GM12878 (cell line): ENCODE results near the gene TMUB1. TPM values are rescaled to one million over a fixed set of nuclear protein-coding genes. Genes with fewer than 3 reads are reported as not detected.

Source experiments
- ATAC-seq: fragments of 200-7000 bp; cut with Tn5 transposase; 3 replicates; pipeline ENCODE4 v1.9.1; 2020; ENCODE audit warnings: mild to moderate bottlenecking, moderate library complexity
- BruUV-seq: library from RNA; stranded (reverse); fragments of 400-500 nt; replicated peaks from 2 replicates; lab custom pipeline; 2021; lab: Mats Ljungman, UMichigan
- CTCF ChIA-PET: fragments of 300-600 bp; sonication (Branson Sonifier 250); formaldehyde crosslinking; extraction: SDS; loops from one replicate; lab custom pipeline; 2021; ENCODE audit warnings: inconsistent platforms; lab: Yijun Ruan, JAX
- POLR2A ChIA-PET: fragments of 350-600 bp; formaldehyde crosslinking; extraction: SDS; loops from one replicate; lab custom pipeline; 2021; ENCODE audit warnings: inconsistent platforms; lab: Charles Lee
- RAD21 ChIA-PET: fragments of 300-600 bp; sonication (Branson Sonifier 250); formaldehyde crosslinking; loops from one replicate; lab custom pipeline; 2023; ENCODE audit warnings: antibody characterized with exemption; ENCODE audit not compliant: unreplicated experiment; lab: Charles Lee
- SMC1A ChIA-PET: fragments of 300-600 bp; sonication (Branson Sonifier 250); formaldehyde crosslinking; loops from one replicate; lab custom pipeline; 2023; ENCODE audit not compliant: unreplicated experiment, uncharacterized antibody; lab: Charles Lee
- DNase-seq: peaks from one replicate; pipeline ENCODE4 v3.0.0-alpha.2; 2011; ENCODE audit warnings: low read depth, low spot score
- FAIRE-seq: peaks from 3 replicates; lab custom pipeline; 2011; peaks lifted over from hg19 to GRCh38; lab: Jason Lieb, UNC
- H2AFZ ChIP-seq: 2 replicates; pipeline ENCODE4 v1.6.0; 2011; ENCODE audit warnings: low read depth, low read length, control low read depth; ENCODE audit not compliant: control insufficient read depth
- H3K27ac ChIP-seq: 2 replicates; pipeline ENCODE4 v1.5.1; 2011; ENCODE audit warnings: control low read depth; ENCODE audit not compliant: control insufficient read depth, insufficient read depth
- H3K27me3 ChIP-seq, 2 experiments: replicated peaks in 1 of 2; 2 replicates each; pipeline versions ENCODE4 v1.6.0 to v1.6.1; 2011; ENCODE audit warnings: low read length in 1 of 2; ENCODE audit not compliant: control insufficient read depth in 2 of 2, insufficient read depth in 2 of 2
- H3K36me3 ChIP-seq, 2 experiments: 2 replicates each; pipeline ENCODE4 v1.5.1; 2011; ENCODE audit warnings: low read length in 1 of 2; ENCODE audit not compliant: control insufficient read depth in 2 of 2, insufficient read depth in 2 of 2
- H3K4me1 ChIP-seq: 2 replicates; pipeline ENCODE4 v1.6.1; 2011; ENCODE audit warnings: mild to moderate bottlenecking, low read length, moderate library complexity, mixed read lengths; ENCODE audit not compliant: control insufficient read depth, insufficient read depth
- H3K4me2 ChIP-seq: 2 replicates; pipeline ENCODE4 v1.6.0; 2011; ENCODE audit warnings: control low read depth; ENCODE audit not compliant: control insufficient read depth, insufficient read depth
- H3K4me3 ChIP-seq: fragments of 200-600 bp; sonication (generic); 2 replicates; pipeline ENCODE4 v1.5.1; 2016
- H3K79me2 ChIP-seq: 2 replicates; pipeline ENCODE4 v1.6.0; 2011; ENCODE audit warnings: low read length; ENCODE audit not compliant: control insufficient read depth, insufficient read depth
- H3K9ac ChIP-seq: 2 replicates; pipeline ENCODE4 v1.8.0; 2011; ENCODE audit warnings: low read length, control low read depth, mixed read lengths; ENCODE audit not compliant: control insufficient read depth, insufficient read depth
- H3K9me3 ChIP-seq: replicated peaks from 3 replicates; pipeline ENCODE4 v1.5.1; 2011; ENCODE audit warnings: mild to moderate bottlenecking, low read length; ENCODE audit not compliant: control insufficient read depth, insufficient read depth
- H4K20me1 ChIP-seq: 2 replicates; pipeline ENCODE4 v1.6.0; 2011; ENCODE audit not compliant: control insufficient read depth, insufficient read depth
- CBX5 ChIP-seq: sonication (generic); IDR thresholded peaks from 2 replicates; pipeline ENCODE4 v1.6.1; 2016; ENCODE audit warnings: low read depth, moderate library complexity, mild to moderate bottlenecking, inconsistent platforms
- CHD2 ChIP-seq: IDR thresholded peaks from 2 replicates; pipeline ENCODE4 v1.6.1; 2011; ENCODE audit warnings: low read depth, low read length, improper control_type of control experiment, borderline replicate concordance
- HDAC2 ChIP-seq: fragments of 200-600 bp; sonication (generic); IDR thresholded peaks from 2 replicates; pipeline ENCODE4 v1.6.1; 2017
- LARP7 ChIP-seq: fragments of 450-650 bp; IDR thresholded peaks from 2 replicates; pipeline ENCODE4 v1.6.1; 2017; ENCODE audit warnings: mild to moderate bottlenecking
- MYC ChIP-seq: IDR thresholded peaks from 2 replicates; pipeline ENCODE4 v1.6.1; 2011; ENCODE audit warnings: mild to moderate bottlenecking, low read length, moderate library complexity, inconsistent platforms; ENCODE audit not compliant: insufficient read depth, insufficient replicate concordance, insufficient read length, severe bottlenecking
- NKRF ChIP-seq: fragments of 450-650 bp; conservative IDR thresholded peaks from 2 replicates; pipeline ENCODE4 v1.6.1; 2017; ENCODE audit warnings: mild to moderate bottlenecking, moderate library complexity
- RCOR1 ChIP-seq: conservative IDR thresholded peaks from 2 replicates; pipeline ENCODE4 v1.6.1; 2012; ENCODE audit warnings: low read depth, low read length, improper control_type of control experiment
- RELB ChIP-seq: fragments of 450-650 bp; IDR thresholded peaks from 2 replicates; pipeline ENCODE4 v1.6.1; 2017; ENCODE audit warnings: low read depth, mild to moderate bottlenecking, moderate library complexity
- SMC3 ChIP-seq: IDR thresholded peaks from 2 replicates; pipeline ENCODE4 v1.6.1; 2011; ENCODE audit warnings: low read length, improper control_type of control experiment, borderline replicate concordance
- ZSCAN29 ChIP-seq: fragments of 450-650 bp; IDR thresholded peaks from 2 replicates; pipeline ENCODE4 v1.6.1; 2017; ENCODE audit warnings: mild to moderate bottlenecking, moderate library complexity
- ZZZ3 ChIP-seq: IDR thresholded peaks from 2 replicates; pipeline ENCODE4 v1.6.1; 2011; ENCODE audit warnings: low read depth; ENCODE audit not compliant: control insufficient read depth, insufficient read length
- WGBS: methylation state at CpG from one replicate; pipeline ENCODE4 v1.1.6; 2016; ENCODE audit warnings: low lambda C conversion rate; ENCODE audit not compliant: insufficient replicate concordance, insufficient coverage; ENCODE audit errors: missing lambda C conversion rate; 5-methylcytosine and 5-hydroxymethylcytosine counted together
- in situ Hi-C: fragments of 300-500 bp; cut with MboI; formaldehyde crosslinking; loops from 9 replicates; pipeline ENCODE4 v1.14.3; 2018; ENCODE audit warnings: mixed read lengths
- intact Hi-C: fragments of 100-400 bp; cut with micrococcal nuclease; formaldehyde crosslinking; loops from one replicate; pipeline ENCODE4 v1.14.2; 2022; ENCODE audit not compliant: unreplicated experiment
- polyA plus RNA-seq, 11 experiments: library from polyadenylated mRNA; depleted of rRNA in 4 of 11; unstranded in 6 of 11; stranded (reverse) in 5 of 11; fragments of >200 nt; fragmentation: Nextera tagmentation in 4 of 11; fragmentation: Illumina TruSeq in 1 of 11; extraction: Ambion mirVana in 4 of 11; extraction: Trizol in 1 of 11; gene quantifications; 1 replicate in 1 of 11; 2 replicates in 10 of 11; pipeline versions ENCODE4 v1.2.1 to v1.2.3, GENCODE V29; 2011 to 2016; ENCODE audit warnings: inconsistent platforms in 2 of 11, missing spikeins in 2 of 11, low read depth in 1 of 11
- total RNA-seq, 4 experiments: library from RNA; depleted of rRNA in 3 of 4; stranded (reverse); fragments of >200 nt in 3 of 4; fragmentation: Illumina TruSeq in 1 of 4; extraction: Trizol in 1 of 4; gene quantifications; 2 replicates each; pipeline versions ENCODE4 v1.2.1 to v1.2.3, GENCODE V29; 2013 to 2021

TMUB1 gene
- total and polyA plus RNA-seq, 10 of the 15 experiments (the other 5 are each of a cell fraction or from before 2014, with no cell fraction given), result 0.27 to 79.5 (median 41.3) TPM; not detected in 1

- in situ Hi-C loops (no loop called here), intact Hi-C loops (no loop called here)
- Histone ChIP-seq H3K4me1 (no peaks in the 10 kb centered on the region), H3K4me2 (no peak overlapping the region), H2AFZ (no peak overlapping the region), H3K27me3 (no peaks in the 10 kb centered on the region; a peak in 1 of 4 replicates), H3K27ac (no peak overlapping the region), H3K36me3 (no peaks in the 10 kb centered on the region), H4K20me1 (no peaks in the 10 kb centered on the region), H3K9me3 (no peaks in the 10 kb centered on the region), H3K4me3 (no peak overlapping the region), H3K9ac (no peak overlapping the region), H3K79me2 (no peaks in the 10 kb centered on the region)
- 85% methylated on average over 9 of the region's 9 CpGs for WGBS
- SMC1A ChIA-PET, result interaction anchor here (1.5 kb wide), 1 partner anchor 18 kb away, joined by 3 read pairs; the partner anchor contains the start of gene ABCB8
- RAD21 ChIA-PET, result no interaction called here
- no peak for ATAC-seq
- no peak for FAIRE-seq
- DNase-seq, result no peak
- POLR2A ChIA-PET, result no interaction called here
- BruUV-seq, result no TSS peak
- TF ChIP-seq NKRF (no peak), ZZZ3 (no peak), LARP7 (no peak), CBX5 (no peak), MYC (no peak), CHD2 (no peak), RCOR1 (no peak), SMC3 (no peak), HDAC2 (no peak), ZSCAN29 (no peak), RELB (no peak)
- CTCF ChIA-PET, result no interaction called here
These were observed 37.3 kb downstream of the TMUB1 start for GRCh38 chr7:151045967-151046366.
